Liver (tissue), 9 donors: ENCODE results near the gene PHF21B. TPM values are rescaled to one million over a fixed set of nuclear protein-coding genes. Genes with fewer than 3 reads are reported as not detected.

ENCODE experiments used
- DNase-seq: peaks from one replicate; pipeline ENCODE4 v3.0.0-alpha.2; 2017; ENCODE audit warnings: low spot score
- H3K27ac ChIP-seq, 2 donors: one replicate each; pipeline ENCODE4 v1.7.0; 2013; ENCODE audit warnings: inconsistent platforms in 2 of 2, low read length in 2 of 2, control low read depth in 1 of 2, low read depth in 1 of 2, mild to moderate bottlenecking in 1 of 2
- H3K27me3 ChIP-seq, 4 donors: one replicate each; pipeline versions ENCODE4 v1.6.1 to v1.7.0; 2013; ENCODE audit warnings: low read length in 3 of 4, inconsistent platforms in 1 of 4, mild to moderate bottlenecking in 1 of 4, moderate library complexity in 1 of 4; ENCODE audit not compliant: control insufficient read depth in 4 of 4, insufficient read depth in 4 of 4
- H3K36me3 ChIP-seq, 4 donors: one replicate each; pipeline versions ENCODE4 v1.6.1 to v1.7.0; 2013; ENCODE audit warnings: low read length in 3 of 4, mild to moderate bottlenecking in 3 of 4, low read depth in 1 of 4, moderate library complexity in 1 of 4; ENCODE audit not compliant: control insufficient read depth in 4 of 4, insufficient read depth in 3 of 4
- H3K4me1 ChIP-seq, 4 donors: one replicate each; pipeline versions ENCODE4 v1.6.1 to v1.7.0; 2013; ENCODE audit warnings: low read length in 3 of 4, mild to moderate bottlenecking in 3 of 4, moderate library complexity in 1 of 4; ENCODE audit not compliant: control insufficient read depth in 4 of 4, insufficient read depth in 4 of 4
- H3K4me3 ChIP-seq, 3 donors: one replicate each; pipeline versions ENCODE4 v1.6.1 to v1.7.0; 2013; ENCODE audit warnings: low read length in 3 of 3, control low read depth in 1 of 3, low read depth in 1 of 3, mild to moderate bottlenecking in 1 of 3
- H3K9ac ChIP-seq, 2 donors: one replicate each; pipeline ENCODE4 v1.7.0; 2013; ENCODE audit warnings: low read length in 2 of 2, mild to moderate bottlenecking in 2 of 2, moderate library complexity in 2 of 2, control low read depth in 1 of 2, low read depth in 1 of 2
- H3K9me3 ChIP-seq, 4 donors: one replicate each; pipeline versions ENCODE4 v1.6.1 to v1.7.0; 2013; ENCODE audit warnings: low read length in 3 of 4; ENCODE audit not compliant: control insufficient read depth in 4 of 4
- EGR1 ChIP-seq, 2 donors: IDR thresholded peaks; 2 replicates each; pipeline ENCODE4 v1.6.1; 2016 to 2018; ENCODE audit warnings: antibody characterized with exemption in 2 of 2, low read depth in 2 of 2
- FOXA1 ChIP-seq: IDR thresholded peaks from 2 replicates; pipeline ENCODE4 v1.6.1; 2016; ENCODE audit warnings: antibody characterized with exemption
- FOXA2 ChIP-seq: IDR thresholded peaks from 2 replicates; pipeline ENCODE4 v1.6.1; 2016; ENCODE audit warnings: antibody characterized with exemption
- GABPA ChIP-seq, 2 donors: IDR thresholded peaks in 1 of 2; conservative IDR thresholded peaks in 1 of 2; 2 replicates each; pipeline ENCODE4 v1.6.1; 2016; ENCODE audit warnings: antibody characterized with exemption in 2 of 2, mild to moderate bottlenecking in 1 of 2, moderate library complexity in 1 of 2
- JUND ChIP-seq, 2 donors: IDR thresholded peaks; 2 replicates each; pipeline ENCODE4 v1.6.1; 2016; ENCODE audit warnings: antibody characterized with exemption in 2 of 2
- NR2F2 ChIP-seq: IDR thresholded peaks from 2 replicates; pipeline ENCODE4 v1.6.1; 2016; ENCODE audit warnings: antibody characterized with exemption
- SP1 ChIP-seq: IDR thresholded peaks from 2 replicates; pipeline ENCODE4 v1.6.1; 2018; ENCODE audit warnings: antibody characterized with exemption, mild to moderate bottlenecking
- TAF1 ChIP-seq: conservative IDR thresholded peaks from 2 replicates; pipeline ENCODE4 v1.6.1; 2016; ENCODE audit warnings: antibody characterized with exemption, mild to moderate bottlenecking
- YY1 ChIP-seq: IDR thresholded peaks from 2 replicates; pipeline ENCODE4 v1.6.1; 2016; ENCODE audit warnings: antibody characterized with exemption, mild to moderate bottlenecking
- WGBS: extraction: QIAGEN DNeasy Blood & Tissue Kit; methylation state at CpG from one replicate; pipeline ENCODE4 v1.1.7; 2013; 5-methylcytosine and 5-hydroxymethylcytosine counted together
- polyA plus RNA-seq, 2 donors: library from polyadenylated mRNA; stranded (reverse) in 1 of 2; unstranded in 1 of 2; fragments of 200-250 nt in 1 of 2; fragments of >200 nt in 1 of 2; fragmentation: Nextera tagmentation in 1 of 2; extraction: Ambion mirVana in 1 of 2; gene quantifications; one replicate each; pipeline versions ENCODE4 v1.2.1 to v1.2.3, GENCODE V29; 2013 to 2015
- total RNA-seq, 2 donors: library from RNA; depleted of rRNA; stranded (reverse); fragments of >200 nt; gene quantifications; one replicate each; pipeline ENCODE4 v1.2.3, GENCODE V29; 2014
- TF ChIP-seq, protein P1 (sequence below): fragments of 150-350 bp; IDR thresholded peaks from 2 replicates; pipeline ENCODE4 v1.5.1; 2017; ENCODE audit warnings: improper control_type of control experiment, low read depth, low read length; ENCODE audit not compliant: missing input control
- TF ChIP-seq, protein P2 (sequence below): IDR thresholded peaks from 2 replicates; pipeline ENCODE4 v1.6.1; 2016; ENCODE audit warnings: antibody characterized with exemption
- TF ChIP-seq, protein P3 (sequence below): IDR thresholded peaks from 2 replicates; pipeline ENCODE4 v1.6.1; 2016; ENCODE audit warnings: antibody characterized with exemption
- donor health status: healthy.
- donor health status: healthy.
- donor health status: healthy.
- donor health status: healthy.
- donor health status: healthy.

PHF21B gene
- total and polyA plus RNA-seq, 4 donors = not detected

DNA sequence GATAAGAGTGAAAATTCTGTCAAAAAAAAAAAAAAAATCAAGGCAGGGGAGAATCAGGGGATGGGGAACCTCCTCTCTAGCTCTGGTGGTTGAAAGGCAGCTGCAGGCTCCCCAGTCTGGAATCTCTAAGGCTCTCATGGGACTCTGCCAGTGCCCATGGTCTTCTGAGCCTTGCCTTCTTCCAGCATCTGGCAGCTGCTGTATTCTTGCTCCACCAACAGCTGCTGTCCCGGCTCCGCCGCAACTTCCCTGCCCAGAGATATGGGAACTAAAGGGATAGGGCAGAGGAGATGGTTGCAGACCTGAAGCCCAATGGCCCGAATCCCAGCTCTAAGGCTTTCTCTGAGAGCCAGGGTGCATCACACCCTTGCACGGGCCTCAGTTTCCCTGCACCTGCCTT, 49.5 kb upstream of the PHF21B start:
- 91% methylated on average over 5 of the region's 5 CpGs for WGBS
- no peak for DNase-seq
- TF ChIP-seq, protein P1, sequence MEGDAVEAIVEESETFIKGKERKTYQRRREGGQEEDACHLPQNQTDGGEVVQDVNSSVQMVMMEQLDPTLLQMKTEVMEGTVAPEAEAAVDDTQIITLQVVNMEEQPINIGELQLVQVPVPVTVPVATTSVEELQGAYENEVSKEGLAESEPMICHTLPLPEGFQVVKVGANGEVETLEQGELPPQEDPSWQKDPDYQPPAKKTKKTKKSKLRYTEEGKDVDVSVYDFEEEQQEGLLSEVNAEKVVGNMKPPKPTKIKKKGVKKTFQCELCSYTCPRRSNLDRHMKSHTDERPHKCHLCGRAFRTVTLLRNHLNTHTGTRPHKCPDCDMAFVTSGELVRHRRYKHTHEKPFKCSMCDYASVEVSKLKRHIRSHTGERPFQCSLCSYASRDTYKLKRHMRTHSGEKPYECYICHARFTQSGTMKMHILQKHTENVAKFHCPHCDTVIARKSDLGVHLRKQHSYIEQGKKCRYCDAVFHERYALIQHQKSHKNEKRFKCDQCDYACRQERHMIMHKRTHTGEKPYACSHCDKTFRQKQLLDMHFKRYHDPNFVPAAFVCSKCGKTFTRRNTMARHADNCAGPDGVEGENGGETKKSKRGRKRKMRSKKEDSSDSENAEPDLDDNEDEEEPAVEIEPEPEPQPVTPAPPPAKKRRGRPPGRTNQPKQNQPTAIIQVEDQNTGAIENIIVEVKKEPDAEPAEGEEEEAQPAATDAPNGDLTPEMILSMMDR = no peak
- TF ChIP-seq JUND (IDR thresholded peaks at IDR 0.05) (no peak), TAF1 (no peak), SP1 (no peak), NR2F2 (no peak), FOXA1 (no peak)
- TF ChIP-seq, protein P2, sequence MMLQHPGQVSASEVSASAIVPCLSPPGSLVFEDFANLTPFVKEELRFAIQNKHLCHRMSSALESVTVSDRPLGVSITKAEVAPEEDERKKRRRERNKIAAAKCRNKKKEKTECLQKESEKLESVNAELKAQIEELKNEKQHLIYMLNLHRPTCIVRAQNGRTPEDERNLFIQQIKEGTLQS = no peak
- TF ChIP-seq, protein P3, sequence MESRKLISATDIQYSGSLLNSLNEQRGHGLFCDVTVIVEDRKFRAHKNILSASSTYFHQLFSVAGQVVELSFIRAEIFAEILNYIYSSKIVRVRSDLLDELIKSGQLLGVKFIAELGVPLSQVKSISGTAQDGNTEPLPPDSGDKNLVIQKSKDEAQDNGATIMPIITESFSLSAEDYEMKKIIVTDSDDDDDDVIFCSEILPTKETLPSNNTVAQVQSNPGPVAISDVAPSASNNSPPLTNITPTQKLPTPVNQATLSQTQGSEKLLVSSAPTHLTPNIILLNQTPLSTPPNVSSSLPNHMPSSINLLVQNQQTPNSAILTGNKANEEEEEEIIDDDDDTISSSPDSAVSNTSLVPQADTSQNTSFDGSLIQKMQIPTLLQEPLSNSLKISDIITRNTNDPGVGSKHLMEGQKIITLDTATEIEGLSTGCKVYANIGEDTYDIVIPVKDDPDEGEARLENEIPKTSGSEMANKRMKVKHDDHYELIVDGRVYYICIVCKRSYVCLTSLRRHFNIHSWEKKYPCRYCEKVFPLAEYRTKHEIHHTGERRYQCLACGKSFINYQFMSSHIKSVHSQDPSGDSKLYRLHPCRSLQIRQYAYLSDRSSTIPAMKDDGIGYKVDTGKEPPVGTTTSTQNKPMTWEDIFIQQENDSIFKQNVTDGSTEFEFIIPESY = no peak
- Histone ChIP-seq H3K27ac (no peak overlapping the region), H3K27me3 (peaks cover 0 to 2% (median 0%) of the 10 kb centered on the region in 4 donors), H3K36me3 (no peaks in the 10 kb centered on the region), H3K9ac (no peak overlapping the region), H3K4me3 (no peak overlapping the region), H3K9me3 (no peaks in the 10 kb centered on the region), H3K4me1 (no peaks in the 10 kb centered on the region)

DNA sequence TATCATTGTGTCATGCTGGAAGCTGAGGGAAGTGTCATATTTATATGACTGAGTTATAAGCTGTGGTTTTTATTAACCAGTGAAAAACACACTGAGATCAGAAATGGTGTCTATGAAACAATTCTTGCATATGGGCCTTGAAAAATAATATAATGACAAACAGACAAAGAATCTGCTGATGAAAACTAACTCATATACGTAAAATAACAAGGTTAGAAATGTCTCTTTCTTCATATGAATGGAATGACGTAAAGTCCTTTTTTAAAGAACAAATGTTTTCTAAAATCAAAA, 48.8 kb upstream of the PHF21B start:
- Histone ChIP-seq H3K36me3 (no peaks in the 10 kb centered on the region), H3K4me3 (no peak overlapping the region), H3K9ac (no peak overlapping the region), H3K9me3 (no peaks in the 10 kb centered on the region), H3K4me1 (no peaks in the 10 kb centered on the region), H3K27me3 (no peaks in the 10 kb centered on the region), H3K27ac (no peak overlapping the region)
- no peak for TF ChIP-seq YY1
- no peak for TF ChIP-seq FOXA2
- TF ChIP-seq, protein P1 = no peak
- TF ChIP-seq NR2F2 = no peak
- TF ChIP-seq JUND (IDR thresholded peaks at IDR 0.05) = no peak
- no peak for TF ChIP-seq GABPA (IDR thresholded peaks at IDR 0.05 in 1 of 2, conservative IDR thresholded peaks at IDR 0.05 in 1 of 2)
- DNase-seq = no peak
- WGBS = 82% methylated on average over 2 of the region's 2 CpGs

DNA sequence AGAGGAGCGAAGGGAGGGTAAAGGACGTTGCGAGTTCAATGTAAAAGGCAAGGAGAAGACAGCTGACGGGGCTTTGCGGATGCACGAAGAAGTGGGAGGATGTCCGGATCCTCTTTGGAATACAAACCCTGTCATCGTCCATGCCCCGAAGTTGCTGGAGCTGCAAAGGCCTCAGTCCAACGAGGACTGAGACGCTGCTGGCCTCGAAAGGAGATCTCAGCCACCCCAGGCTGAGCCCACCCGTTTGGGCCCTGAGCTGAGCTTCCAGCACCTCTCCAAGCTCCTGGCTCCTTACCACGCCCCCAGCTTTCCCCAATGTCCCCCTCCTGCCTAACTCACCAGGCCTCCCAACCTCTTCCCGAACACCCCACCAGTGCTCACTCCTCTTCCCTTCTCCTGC, 46.1 kb upstream of the PHF21B start:
- no peaks in the 10 kb centered on the region for H3K9me3 ChIP-seq
- WGBS = 89% methylated on average over 15 of the region's 15 CpGs
- H3K27ac ChIP-seq = no peak overlapping the region
- TF ChIP-seq EGR1 (IDR thresholded peaks at IDR 0.05; ENCODE audit: low read depth in 2 of 2) (no peak), SP1 (no peak)
- TF ChIP-seq, protein P2 = no peak
- H3K4me3 ChIP-seq = no peak overlapping the region
- DNase-seq = no peak
- no peaks in the 10 kb centered on the region for H3K4me1 ChIP-seq
- H3K27me3 ChIP-seq = no peaks in the 10 kb centered on the region
- H3K36me3 ChIP-seq = no peaks in the 10 kb centered on the region
- H3K9ac ChIP-seq = no peak overlapping the region
